Stomach (tissue), 4 donors: ENCODE data around the gene ERCC2.

Experiments
- CTCF ChIP-seq, 7 experiments: fragments of 450-650 bp in 4 of 7; fragments of 200-600 bp in 3 of 7; sonication (generic) in 3 of 7; IDR thresholded peaks; one replicate each; pipeline ENCODE4 v1.5.1; 2016 to 2019; ENCODE audit warnings: antibody characterized with exemption in 7 of 7, control low read depth in 2 of 7, mild to moderate bottlenecking in 1 of 7
- EP300 ChIP-seq: sonication (generic); formaldehyde crosslinking; IDR thresholded peaks from one replicate; pipeline ENCODE4 v1.6.1; 2017; ENCODE audit warnings: antibody characterized with exemption
- POLR2A ChIP-seq, 4 donors: fragments of 450-650 bp; IDR thresholded peaks; one replicate each; pipeline ENCODE4 v1.6.1; 2016; ENCODE audit warnings: antibody characterized with exemption in 4 of 4, control low read depth in 2 of 4, mild to moderate bottlenecking in 1 of 4, moderate library complexity in 1 of 4

- TF ChIP-seq POLR2A (IDR thresholded peaks at IDR 0.05), result no peak
- no peak for TF ChIP-seq CTCF (IDR thresholded peaks at IDR 0.05)
- TF ChIP-seq EP300, result no peak
These were observed 29.8 kb upstream of the ERCC2 start for GRCh38 chr19:45400192-45400591.
